HT1080 (cell line): ENCODE results near the gene CDC42BPA. TPM values are rescaled to one million over a fixed set of nuclear protein-coding genes. Genes with fewer than 3 reads are reported as not detected.

ENCODE experiments used
- DNase-seq: peaks from one replicate; pipeline ENCODE4 v3.0.0-alpha.2; 2015; ENCODE audit warnings: low read depth
- small RNA-seq: library from RNA; depleted of rRNA; stranded (forward); fragments of <200 nt; gene quantifications from one replicate; pipeline ENCODE3, GENCODE V24; 2014
- total RNA-seq: library from RNA; depleted of rRNA; stranded (reverse); fragments of >200 nt; shearing (Covaris generic); gene quantifications from 2 replicates; pipeline ENCODE4 v1.2.3, GENCODE V29; 2014; rRNA removed

The CDC42BPA gene
- total RNA-seq, 1 experiment from 2014 or later: 14.2 TPM

DNA sequence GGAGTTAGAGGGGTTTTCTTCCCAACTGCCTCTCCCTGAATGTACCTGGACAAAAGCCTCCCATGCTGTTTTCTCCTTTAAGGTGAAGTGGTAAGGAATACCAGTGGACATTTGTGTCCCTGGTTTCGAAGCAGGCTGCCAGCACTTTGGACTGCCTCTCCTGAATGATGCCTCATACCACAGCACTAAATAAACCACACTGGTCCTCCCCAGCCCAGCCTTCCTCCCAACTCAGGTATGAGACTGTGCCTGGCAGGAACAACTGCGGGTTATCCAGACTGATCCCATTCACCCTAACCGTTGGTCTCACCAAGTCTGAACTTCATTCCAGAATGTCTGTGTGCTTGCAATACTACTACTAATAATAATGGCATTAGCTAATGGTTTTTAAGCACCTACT lies 368.9 kb downstream of the CDC42BPA start:
- no peak for DNase-seq

DNA sequence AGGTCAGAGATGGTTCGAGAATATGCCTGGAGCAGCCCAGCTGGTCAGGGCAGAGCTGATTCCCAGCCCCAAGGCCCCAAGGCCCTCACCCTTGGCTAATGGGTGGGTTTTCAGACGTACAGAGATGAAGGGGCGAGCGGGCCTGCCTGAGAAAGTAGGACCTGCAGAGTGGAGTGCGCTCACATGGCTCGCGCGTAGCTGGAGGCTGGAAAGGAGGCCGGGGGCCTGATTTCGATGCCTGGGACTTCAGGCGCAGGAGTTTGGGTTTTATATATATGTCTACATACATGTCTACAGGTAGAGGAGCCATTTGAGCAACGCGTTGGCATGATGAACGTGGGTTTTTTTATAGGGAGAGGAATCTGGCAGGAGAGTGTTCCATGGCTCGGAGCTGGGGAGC lies 369.3 kb downstream of the CDC42BPA start:
- DNase-seq: no peak

DNA sequence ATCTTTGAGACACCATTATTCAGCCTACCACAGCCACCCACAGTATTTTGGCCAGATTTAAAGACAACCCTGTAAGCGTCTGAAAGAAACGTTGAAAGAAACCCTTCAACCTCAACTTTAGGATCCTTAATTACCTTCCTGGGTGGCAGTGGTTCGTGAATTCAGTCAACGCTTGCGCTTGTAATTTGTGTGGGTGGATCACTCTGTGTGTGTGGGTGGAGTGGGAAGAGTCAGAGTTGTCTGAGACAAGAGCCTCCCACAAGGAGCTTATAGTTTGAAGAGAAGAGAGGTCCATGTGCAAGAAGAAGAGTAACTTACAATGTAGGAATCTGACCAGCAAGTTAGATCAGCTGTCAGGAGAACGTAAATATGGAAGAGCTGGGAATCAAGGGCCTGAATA lies 369.8 kb downstream of the CDC42BPA start:
- no peak for DNase-seq

GRCh38 chr1:226948051-226948450 lies 370.2 kb downstream of the CDC42BPA start:
- DNase-seq: no peak

DNA sequence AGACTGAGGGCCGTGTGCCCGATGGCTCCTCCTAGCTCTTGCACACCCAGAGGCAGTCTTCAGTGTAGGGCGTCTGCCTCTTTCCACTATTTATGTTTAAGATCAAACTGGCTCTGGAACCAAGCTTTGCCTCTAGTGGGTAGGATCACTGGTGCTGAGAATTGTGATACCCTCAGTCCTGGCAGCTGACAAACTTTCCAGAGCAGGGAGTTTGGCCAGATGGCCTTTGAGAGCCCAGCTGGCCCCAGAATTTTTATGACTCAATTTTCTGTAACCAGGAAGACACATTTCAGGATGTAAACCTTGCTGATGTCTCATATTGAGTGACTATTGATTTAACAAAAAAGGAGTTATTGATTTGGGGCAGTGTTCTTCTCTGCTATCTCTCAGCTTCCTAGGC lies 371.5 kb downstream of the CDC42BPA start:
- peak; percentile 11 for DNase-seq

GRCh38 chr1:226946285-226946684 lies 372.0 kb downstream of the CDC42BPA start:
- no peak for DNase-seq

DNA sequence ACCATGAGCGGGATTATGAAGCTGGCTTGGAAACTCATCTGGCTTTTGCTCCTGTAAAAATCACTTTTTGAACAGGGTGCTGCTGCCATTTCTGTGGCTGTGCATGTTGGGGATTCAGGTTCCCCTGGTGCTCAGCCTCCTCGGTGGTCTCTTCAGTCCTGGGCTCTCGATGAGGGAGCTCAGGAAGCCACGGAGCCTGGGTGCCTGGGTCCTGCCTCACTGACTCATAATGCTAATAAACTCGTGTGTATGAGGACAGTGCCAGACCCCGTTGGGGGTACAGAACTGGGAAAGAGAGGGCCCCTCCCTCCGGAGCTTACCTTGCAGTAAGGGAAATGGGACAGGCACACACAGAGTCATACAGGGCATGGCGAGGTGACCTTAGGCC lies 372.4 kb downstream of the CDC42BPA start:
- no peak for DNase-seq

DNA sequence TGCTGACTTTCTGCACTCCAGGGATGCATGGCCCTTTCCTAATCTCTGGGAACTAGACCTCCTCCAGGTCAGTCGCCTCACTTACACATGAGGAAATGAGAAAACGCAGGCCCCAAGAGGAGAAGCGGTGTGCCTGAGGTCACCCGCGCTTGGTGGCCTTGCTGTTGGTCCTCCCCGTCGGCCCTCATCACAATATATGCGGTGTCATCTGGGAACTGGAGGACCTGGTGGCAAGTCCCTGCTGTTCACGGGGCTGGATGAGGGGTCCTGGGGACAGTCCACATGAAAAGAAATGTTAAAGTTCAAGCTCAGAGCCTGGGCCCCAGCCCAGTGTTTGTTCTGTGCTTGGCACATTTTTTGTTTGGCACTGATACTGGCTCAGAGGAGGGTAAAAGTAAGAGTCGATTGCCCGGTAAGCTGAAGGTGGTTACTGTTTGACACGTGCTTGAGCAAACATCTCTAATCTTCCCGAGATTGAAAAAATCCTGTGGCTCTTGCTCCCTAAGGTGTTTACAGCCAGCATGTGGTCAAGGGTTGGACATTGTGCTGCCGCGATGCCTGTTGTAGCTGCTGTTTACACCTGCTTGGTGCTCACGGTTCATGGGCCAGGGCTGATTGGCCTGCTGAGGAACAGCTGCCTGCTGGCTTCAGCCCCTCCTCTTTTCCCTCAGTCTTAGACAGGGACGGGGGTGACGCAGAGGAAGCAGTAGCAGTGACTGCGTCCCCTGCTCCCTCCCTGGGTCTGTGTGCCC lies 373.0 kb downstream of the CDC42BPA start:
- no peak for DNase-seq

DNA sequence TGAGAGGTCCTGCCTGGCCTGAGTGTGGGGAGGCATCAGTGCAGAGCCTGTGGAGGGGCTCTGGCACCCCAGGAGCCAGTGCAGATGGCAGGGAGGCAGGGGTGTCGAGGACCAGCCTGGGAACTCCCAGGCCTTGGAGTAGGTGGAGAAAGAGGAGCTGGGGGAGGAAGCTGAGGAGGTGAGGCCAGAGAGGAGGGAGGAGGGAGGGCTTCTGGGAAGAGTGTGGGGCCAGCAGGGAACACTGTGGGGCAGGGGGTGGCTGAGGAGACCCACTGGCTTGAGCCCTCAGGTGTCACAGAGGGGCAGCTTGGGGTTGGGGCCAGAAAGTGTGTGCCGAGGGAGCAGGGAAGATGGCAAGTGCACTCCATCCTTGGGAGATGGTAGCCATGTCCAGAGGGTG lies 374.4 kb downstream of the CDC42BPA start:
- DNase-seq: no peak

GRCh38 chr1:226943156-226943555 lies 375.1 kb downstream of the CDC42BPA start:
- no peak for DNase-seq

GRCh38 chr1:226942392-226942791 lies 375.9 kb downstream of the CDC42BPA start:
- DNase-seq: no peak

GRCh38 chr1:226940806-226941067 lies 377.6 kb downstream of the CDC42BPA start:
- no peak for DNase-seq

- peak; percentile 99 for DNase-seq
Measured at GRCh38 chr1:226940029-226940805, 378.1 kb downstream of the CDC42BPA start, which contains the start of gene COQ8A. Gene COQ8A, plus strand, starts transcription at chr1:226940294. Its CDS starts 21,092 bp downstream, at chr1:226961386.

Small RNAs within 50 kb of the gene (small RNA-seq; reads per million reads assigned to genes)
- gene AL353689.1: not detected

Other genes with a start within 250 kb of the CDC42BPA start
- gene ZNF678, start 245.1 kb upstream of the CDC42BPA start, total RNA-seq: 5.3 and 5.7 TPM in 2 replicates